Transverse colon (tissue), 3 donors: ENCODE measurements around the gene COL6A5.

Source experiments
- CTCF ChIP-seq, 5 experiments: fragments of 200-600 bp in 3 of 5; fragments of 450-650 bp in 2 of 5; sonication (generic) in 3 of 5; IDR thresholded peaks; 1 replicate in 2 of 5; 2 replicates in 3 of 5; pipeline ENCODE4 v1.5.1; 2016 to 2017; ENCODE audit warnings: antibody characterized with exemption in 5 of 5, inconsistent platforms in 3 of 5, mild to moderate bottlenecking in 2 of 5, moderate library complexity in 1 of 5
- EP300 ChIP-seq: sonication (generic); formaldehyde crosslinking; IDR thresholded peaks from one replicate; pipeline ENCODE4 v1.6.1; 2017; ENCODE audit warnings: antibody characterized with exemption, low read depth
- POLR2A ChIP-seq: fragments of 450-650 bp; IDR thresholded peaks from one replicate; pipeline ENCODE4 v1.6.1; 2016; ENCODE audit warnings: antibody characterized with exemption, mild to moderate bottlenecking, moderate library complexity

GRCh38 chr3:130312374-130312773, 33.1 kb upstream of the COL6A5 start:
- TF ChIP-seq POLR2A, result no peak
- TF ChIP-seq CTCF (IDR thresholded peaks at IDR 0.05), result no peak
- TF ChIP-seq EP300, result no peak
